Cardiac muscle cell (in vitro differentiated cells and primary cell): ENCODE results near the gene R3HDM2. TPM values are rescaled to one million over a fixed set of nuclear protein-coding genes. Genes with fewer than 3 reads are reported as not detected.

Experiments
- DNase-seq, 2 donors: peaks; one replicate each; pipeline versions ENCODE4 v3.0.0 to v3.0.0-alpha.2; 2010 to 2017; ENCODE audit warnings: low read depth in 1 of 2, low spot score in 1 of 2
- H3K27ac ChIP-seq: fragments of 200-600 bp; sonication (generic); 2 replicates; pipeline ENCODE4 v1.5.1; 2016
- H3K27me3 ChIP-seq: fragments of 200-600 bp; sonication (generic); 2 replicates; pipeline ENCODE4 v1.6.0; 2016; ENCODE audit warnings: control low read depth
- H3K36me3 ChIP-seq: fragments of 200-600 bp; sonication (generic); 2 replicates; pipeline ENCODE4 v1.5.1; 2016; ENCODE audit warnings: control low read depth
- H3K4me1 ChIP-seq: fragments of 200-600 bp; sonication (generic); 2 replicates; pipeline ENCODE4 v1.8.1; 2017; ENCODE audit warnings: low read depth, mild to moderate bottlenecking, mixed run types
- H3K4me3 ChIP-seq: fragments of 200-600 bp; sonication (generic); 2 replicates; pipeline ENCODE4 v1.5.1; 2016; ENCODE audit warnings: mild to moderate bottlenecking
- H3K9me3 ChIP-seq: fragments of 200-600 bp; sonication (generic); 2 replicates; pipeline ENCODE4 v1.5.1; 2017; ENCODE audit warnings: low read depth, mild to moderate bottlenecking, control low read depth
- polyA plus RNA-seq: library from polyadenylated mRNA; unstranded; fragments of >200 nt; fragmentation: Nextera tagmentation; extraction: Ambion mirVana; gene quantifications from 2 replicates; pipeline ENCODE4 v1.2.1, GENCODE V29; 2016
- total RNA-seq: library from RNA; depleted of rRNA; stranded (reverse); fragments of >200 nt; gene quantifications from 2 replicates; pipeline ENCODE4 v1.2.3, GENCODE V29; 2016
- TF ChIP-seq, protein P1 (sequence below): IDR thresholded peaks from 2 replicates; pipeline ENCODE4 v1.5.1; 2012; ENCODE audit warnings: low read depth, mild to moderate bottlenecking, low read length

R3HDM2 gene
- total and polyA plus RNA-seq, 2 experiments from 2014 or later = 23.3 to 59.9 TPM

DNA sequence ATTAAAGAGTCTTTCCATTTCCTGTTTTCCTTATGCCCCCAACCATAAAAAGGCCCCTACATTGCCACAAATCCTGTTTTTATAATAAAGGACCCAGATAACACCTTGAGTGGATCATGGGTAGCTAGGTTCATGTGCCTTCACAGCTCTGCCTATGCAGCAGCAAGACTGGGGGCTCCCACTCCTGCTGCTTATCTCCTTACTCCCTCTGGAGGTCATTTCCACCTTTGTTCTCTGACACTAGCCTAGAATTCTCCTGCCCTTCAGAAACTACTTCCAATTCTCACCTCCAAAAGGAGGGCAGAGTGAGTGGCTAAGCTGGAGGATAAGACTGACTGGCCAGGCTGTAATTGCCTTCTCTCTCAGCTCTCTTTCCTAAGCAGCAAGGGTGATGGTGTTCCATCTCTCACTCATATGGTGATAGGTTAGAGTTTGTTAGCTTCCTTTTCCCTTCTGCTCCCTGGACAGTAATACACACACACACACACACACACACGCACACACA, 159.8 kb downstream of the R3HDM2 start:
- H3K4me3 ChIP-seq = no peak overlapping the region
- H3K27me3 ChIP-seq = no peaks in the 10 kb centered on the region
- H3K36me3 ChIP-seq = peaks cover 27% of the 10 kb centered on the region
- TF ChIP-seq, protein P1, sequence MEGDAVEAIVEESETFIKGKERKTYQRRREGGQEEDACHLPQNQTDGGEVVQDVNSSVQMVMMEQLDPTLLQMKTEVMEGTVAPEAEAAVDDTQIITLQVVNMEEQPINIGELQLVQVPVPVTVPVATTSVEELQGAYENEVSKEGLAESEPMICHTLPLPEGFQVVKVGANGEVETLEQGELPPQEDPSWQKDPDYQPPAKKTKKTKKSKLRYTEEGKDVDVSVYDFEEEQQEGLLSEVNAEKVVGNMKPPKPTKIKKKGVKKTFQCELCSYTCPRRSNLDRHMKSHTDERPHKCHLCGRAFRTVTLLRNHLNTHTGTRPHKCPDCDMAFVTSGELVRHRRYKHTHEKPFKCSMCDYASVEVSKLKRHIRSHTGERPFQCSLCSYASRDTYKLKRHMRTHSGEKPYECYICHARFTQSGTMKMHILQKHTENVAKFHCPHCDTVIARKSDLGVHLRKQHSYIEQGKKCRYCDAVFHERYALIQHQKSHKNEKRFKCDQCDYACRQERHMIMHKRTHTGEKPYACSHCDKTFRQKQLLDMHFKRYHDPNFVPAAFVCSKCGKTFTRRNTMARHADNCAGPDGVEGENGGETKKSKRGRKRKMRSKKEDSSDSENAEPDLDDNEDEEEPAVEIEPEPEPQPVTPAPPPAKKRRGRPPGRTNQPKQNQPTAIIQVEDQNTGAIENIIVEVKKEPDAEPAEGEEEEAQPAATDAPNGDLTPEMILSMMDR = no peak
- no peak overlapping the region for H3K27ac ChIP-seq
- H3K9me3 ChIP-seq = no peaks in the 10 kb centered on the region
- peak in 1 of 2 donors; percentile 54 for DNase-seq
- peaks cover 16% of the 10 kb centered on the region for H3K4me1 ChIP-seq

- H3K27ac ChIP-seq = no peak overlapping the region
- H3K4me3 ChIP-seq = no peak overlapping the region
- H3K36me3 ChIP-seq = peaks cover 32% of the 10 kb centered on the region
- H3K9me3 ChIP-seq = no peaks in the 10 kb centered on the region
- TF ChIP-seq, protein P1 = no peak
- no peak for DNase-seq
- no peaks in the 10 kb centered on the region for H3K27me3 ChIP-seq
- H3K4me1 ChIP-seq = peaks cover 14% of the 10 kb centered on the region
Measured at GRCh38 chr12:57268264-57268663, 162.6 kb downstream of the R3HDM2 start.

- Histone ChIP-seq H3K4me1 (no peaks in the 10 kb centered on the region), H3K36me3 (peaks cover 32% of the 10 kb centered on the region), H3K27ac (no peak overlapping the region), H3K27me3 (no peaks in the 10 kb centered on the region), H3K4me3 (no peak overlapping the region), H3K9me3 (no peaks in the 10 kb centered on the region)
- DNase-seq = no peak
- TF ChIP-seq, protein P1 = no peak
Measured at GRCh38 chr12:57266681-57267080, 164.2 kb downstream of the R3HDM2 start.

GRCh38 chr12:57263096-57263495, 167.7 kb downstream of the R3HDM2 start:
- TF ChIP-seq, protein P1 = no peak
- Histone ChIP-seq H3K4me1 (no peaks in the 10 kb centered on the region), H3K27me3 (no peaks in the 10 kb centered on the region), H3K4me3 (no peak overlapping the region), H3K27ac (no peak overlapping the region), H3K36me3 (peaks cover 27% of the 10 kb centered on the region), H3K9me3 (no peaks in the 10 kb centered on the region)
- no peak for DNase-seq

DNA sequence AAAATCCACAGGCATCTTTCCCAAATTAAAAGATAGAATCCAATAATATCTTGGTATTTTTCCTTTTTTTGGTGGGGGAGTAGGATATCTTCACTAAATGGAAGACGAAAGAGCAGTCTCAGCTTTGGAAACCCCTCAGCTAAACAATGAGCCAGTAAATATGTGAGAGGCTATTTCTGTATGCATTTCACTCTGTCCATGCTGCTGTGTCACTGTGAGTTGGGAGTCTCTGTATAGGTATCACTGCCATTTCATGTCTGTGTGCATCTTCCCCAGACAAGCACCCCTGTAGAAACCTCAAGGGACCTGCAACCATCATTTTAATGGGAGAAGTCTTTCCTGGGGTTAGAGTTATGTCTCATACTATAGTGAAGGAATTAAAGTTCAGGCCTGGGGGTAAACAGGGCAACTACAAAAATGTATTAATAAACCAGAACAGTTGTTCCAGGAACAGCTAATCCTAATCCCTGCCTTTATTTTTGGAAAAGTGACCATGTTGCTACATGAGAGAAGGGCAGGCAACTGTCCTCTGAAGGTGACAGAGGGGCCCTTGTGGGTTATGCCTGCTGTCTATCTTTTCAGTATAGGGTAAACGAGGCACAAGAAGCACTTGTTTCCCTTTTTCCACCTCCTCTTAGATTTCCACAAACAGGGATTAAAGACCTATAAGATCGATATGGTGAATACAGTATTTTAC, 168.6 kb downstream of the R3HDM2 start:
- H3K4me1 ChIP-seq = no peaks in the 10 kb centered on the region
- TF ChIP-seq, protein P1 = no peak
- H3K27ac ChIP-seq = no peak overlapping the region
- no peak for DNase-seq
- peaks cover 26% of the 10 kb centered on the region for H3K36me3 ChIP-seq
- no peaks in the 10 kb centered on the region for H3K27me3 ChIP-seq
- H3K4me3 ChIP-seq = no peak overlapping the region
- no peaks in the 10 kb centered on the region for H3K9me3 ChIP-seq
